HPDE6-E6E7 (cell line): ENCODE measurements around the gene VWA7.

Experiments used
- DNase-seq: peaks from one replicate; pipeline ENCODE4 v3.0.0; 2011; ENCODE audit warnings: missing footprints; ENCODE audit errors: extremely low spot score

VWA7 gene

DNA sequence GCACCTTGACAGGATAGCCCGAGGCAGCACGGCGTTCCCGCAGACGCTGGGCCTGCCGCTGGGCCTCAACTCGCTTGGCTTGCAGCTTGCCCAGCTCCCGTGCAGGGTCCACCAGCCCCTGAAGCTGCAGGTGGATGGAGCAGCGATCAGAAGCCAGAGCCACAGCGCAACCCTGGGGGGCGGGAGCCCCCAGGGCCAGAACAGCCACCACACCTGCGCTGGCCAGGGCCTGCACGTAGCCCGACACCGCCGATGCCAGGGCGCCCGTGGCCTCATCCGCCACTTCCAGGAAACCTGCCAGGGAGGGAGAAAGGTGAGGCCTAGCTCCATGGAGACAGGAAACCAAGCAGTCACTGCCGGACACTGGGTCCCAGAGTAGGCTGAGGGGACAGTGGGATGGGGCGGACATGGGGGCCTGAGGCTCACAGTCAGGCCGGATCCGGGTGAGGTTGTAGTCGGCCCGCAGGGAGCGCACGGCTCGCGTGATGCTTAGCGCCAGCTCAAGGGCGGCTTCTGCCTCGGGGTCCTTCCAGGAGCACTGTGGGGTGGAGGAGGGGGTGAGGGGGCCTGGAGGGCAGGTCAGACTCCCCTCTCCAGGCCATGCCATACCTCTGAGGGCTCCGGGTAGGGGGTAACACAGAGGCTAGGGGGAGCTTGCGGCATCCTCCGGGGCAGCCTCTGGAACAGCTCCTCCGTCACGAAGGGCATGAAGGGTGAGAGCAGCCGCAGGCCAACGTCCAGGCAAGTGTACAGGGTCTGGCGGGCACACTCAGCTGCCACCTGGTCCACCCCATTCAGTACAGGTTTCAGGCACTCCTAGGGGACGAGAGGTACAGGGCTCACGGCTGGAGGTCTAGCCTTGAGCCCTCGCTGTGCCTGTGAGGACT is 2.1 kb upstream of the VWA7 start:
- DNase-seq: no peak

DNA sequence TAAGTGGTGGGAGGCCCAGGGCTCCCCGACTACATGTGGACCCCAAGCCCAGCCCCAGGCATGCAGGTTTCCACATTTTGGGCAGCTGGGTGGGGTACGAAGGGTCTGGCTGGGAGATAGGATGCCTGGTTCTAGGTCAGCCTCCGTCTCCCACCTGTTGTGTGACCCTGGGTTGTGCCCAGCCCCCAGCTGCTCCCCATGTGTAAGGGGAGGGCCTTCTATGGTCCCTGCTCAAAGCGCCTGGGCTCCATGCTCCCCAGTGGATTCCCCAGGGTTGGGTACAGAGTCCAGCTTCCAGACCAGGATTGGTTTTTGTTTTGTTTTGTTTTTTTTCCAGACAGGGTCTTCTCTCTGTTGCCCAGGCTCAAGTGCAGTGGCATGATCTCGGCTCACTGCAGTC is 1.1 kb upstream of the VWA7 start:
- DNase-seq: no peak

DNA sequence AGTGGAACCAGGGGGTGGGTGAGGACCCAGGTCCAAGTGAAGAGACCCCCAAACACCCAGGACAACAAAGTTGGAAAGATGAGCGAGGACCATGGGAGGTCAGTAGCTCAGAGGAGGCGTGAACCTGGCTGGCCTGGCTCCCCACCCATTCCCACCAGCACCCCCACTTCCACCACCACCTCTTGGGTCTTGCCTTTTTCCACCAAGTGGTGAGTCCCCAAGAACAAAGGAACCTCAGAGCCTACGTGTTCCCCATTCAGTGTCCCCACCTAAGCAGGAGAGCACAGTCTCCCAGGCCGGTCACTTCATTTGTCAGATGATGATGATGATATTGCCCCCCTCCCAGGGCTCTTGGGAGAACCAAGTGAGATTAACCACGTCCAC is 531 bp upstream of the VWA7 start:
- DNase-seq: no peak

DNA sequence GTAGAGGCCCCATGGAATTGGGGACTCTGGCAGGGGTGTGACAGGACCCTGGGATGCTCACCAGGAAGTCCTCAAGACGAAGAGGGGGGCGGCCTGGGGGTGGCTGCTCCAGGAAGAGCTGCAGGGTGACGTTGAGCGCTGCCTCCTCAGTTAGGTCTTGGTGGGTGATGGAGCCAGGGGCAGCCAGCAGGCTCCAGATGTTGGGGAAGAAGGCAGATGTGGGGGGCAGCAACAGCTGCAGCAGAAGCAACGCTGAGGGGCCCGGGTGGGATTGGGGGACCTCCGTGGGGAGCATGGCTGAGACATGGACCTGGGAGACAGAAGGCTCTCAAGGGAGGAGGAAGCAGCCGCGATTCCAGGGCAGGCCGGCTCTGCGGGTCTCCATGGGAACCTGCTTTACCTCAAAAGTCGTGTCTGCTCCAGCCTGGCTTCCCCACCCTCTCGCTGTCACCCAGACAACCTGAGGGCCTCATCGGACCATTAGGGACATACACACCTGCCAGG is 591 bp downstream of the VWA7 start:
- no peak for DNase-seq

DNA sequence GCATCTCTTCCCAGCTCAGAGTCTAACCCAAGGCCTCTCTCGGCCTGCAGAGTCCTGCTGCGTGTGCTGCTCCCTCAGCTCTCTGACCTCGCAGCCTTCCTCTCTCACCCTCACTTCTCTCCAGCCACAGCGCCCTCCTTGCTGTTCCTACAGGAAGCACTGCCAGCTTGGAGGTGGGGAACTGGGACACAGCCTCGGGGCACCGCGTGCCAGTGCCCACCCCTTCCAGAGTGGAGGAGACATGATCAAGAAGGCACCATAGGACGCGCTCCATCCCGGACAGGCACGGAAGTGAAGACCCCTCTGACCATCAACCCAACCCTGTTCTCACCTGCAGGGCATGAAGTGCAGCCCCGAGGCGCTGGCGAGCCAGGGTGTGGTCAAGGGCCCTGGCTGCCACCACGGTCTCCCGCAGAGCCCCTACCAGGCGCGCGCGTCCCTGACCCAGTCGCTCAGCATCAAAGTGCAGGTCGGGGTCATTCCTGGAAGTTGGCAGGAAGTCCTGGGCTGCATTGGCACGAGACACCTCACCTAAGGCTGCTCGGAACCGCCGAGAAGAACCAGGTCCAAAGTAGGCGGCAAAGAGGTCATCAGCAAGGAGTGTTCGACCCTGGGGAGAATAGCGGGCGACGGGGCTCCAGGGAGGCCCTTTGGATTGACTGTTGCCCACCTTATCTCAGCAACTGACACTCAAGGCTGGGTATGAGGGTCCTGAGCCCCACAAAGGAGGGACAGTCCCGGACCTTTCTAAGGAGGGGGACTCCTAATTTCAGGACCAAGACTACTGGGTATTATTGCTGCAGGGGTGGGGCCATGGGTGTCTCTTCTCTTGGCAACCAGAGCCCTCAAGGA is 1.3 kb downstream of the VWA7 start:
- no peak for DNase-seq

DNA sequence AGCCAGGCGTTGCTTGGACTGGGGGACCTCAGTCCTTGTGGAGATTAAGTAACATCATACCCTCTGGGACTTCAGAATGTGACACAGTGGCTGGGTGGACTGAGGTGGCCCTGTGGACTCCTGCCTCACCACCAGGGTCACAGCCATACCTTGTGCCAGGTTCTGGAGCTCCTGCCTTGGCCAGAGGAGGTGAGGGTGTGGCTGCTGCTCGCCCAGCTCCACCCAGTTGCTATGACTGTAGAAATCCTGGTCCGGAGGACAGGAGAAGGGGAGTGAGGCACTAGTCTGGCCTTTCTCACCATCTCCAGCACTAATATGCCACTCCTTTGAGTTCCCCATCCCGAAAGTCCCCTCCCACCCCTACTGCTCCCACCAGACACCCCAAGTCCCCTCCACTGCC is 1.9 kb downstream of the VWA7 start:
- peak; percentile 37 for DNase-seq

DNA sequence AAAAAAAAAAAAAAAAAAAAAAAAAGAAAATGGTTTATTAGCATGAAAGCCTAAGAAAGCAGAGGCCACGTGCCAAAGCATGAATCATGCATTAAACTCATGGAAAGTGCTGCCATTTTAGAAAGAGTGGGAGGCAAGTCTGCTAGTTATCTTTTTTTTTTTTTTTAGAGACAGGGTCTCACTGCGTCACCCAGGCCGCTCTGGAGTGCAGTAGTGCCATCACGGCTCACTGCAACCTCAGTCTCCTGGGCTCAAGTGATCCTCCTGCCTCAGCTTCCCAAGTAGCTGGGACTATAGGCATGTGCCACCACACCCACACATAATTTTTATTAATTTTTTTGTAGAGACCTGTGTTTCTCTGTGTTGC is 5.2 kb downstream of the VWA7 start:
- DNase-seq: no peak

DNA sequence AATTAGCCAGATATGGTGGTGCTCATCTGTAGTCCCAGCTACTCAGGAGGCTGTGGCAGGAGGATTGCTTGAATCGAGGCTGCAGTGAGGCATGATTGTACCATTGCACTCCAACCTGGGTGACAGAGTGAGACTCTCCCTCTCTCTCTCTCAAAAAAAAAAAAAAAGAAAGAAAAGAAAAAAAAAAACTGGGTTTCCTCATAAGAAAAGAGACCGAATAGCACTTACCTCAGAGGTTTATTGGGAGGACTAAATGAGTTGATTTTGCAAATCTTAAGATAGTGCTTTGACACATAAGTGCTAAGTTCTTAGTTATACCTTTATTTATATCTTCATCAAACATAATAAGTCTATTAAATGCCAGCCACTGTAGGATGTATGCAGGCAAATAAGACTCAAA is 6.3 kb downstream of the VWA7 start:
- DNase-seq: no peak

DNA sequence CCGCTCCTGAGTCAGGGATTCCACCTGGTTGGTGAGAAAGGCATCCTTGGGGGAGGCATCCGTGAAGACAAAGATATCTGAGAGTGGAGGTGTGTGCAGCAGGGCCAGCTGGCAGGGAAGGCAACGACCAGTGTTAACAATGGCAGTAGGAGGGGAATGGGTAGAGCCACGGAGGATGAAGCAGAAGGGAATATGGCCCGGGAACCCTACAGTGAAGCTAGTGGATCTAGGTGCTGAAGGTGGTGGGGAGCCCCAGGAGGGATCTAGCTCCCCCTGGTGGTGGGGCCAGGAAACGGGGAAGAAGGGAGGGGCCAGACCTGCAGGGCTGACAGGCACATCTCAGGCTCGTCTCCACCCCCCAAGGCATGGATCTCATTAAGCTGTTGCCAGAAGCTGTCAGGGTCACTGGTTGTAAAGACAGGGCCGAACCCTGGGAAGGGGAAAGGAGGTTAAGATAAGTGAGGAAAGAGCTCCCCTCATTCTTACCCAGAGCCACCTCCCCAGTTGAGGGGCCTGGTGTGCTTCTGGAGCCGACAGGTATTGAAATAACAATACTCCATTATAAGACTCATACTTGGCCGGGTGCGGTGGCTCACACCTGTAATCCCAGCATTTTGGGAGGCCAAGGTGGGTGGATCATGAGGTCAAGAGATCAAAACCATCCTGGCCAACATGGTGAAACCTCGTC is 7.3 kb downstream of the VWA7 start:
- peak; percentile 89 for DNase-seq

DNA sequence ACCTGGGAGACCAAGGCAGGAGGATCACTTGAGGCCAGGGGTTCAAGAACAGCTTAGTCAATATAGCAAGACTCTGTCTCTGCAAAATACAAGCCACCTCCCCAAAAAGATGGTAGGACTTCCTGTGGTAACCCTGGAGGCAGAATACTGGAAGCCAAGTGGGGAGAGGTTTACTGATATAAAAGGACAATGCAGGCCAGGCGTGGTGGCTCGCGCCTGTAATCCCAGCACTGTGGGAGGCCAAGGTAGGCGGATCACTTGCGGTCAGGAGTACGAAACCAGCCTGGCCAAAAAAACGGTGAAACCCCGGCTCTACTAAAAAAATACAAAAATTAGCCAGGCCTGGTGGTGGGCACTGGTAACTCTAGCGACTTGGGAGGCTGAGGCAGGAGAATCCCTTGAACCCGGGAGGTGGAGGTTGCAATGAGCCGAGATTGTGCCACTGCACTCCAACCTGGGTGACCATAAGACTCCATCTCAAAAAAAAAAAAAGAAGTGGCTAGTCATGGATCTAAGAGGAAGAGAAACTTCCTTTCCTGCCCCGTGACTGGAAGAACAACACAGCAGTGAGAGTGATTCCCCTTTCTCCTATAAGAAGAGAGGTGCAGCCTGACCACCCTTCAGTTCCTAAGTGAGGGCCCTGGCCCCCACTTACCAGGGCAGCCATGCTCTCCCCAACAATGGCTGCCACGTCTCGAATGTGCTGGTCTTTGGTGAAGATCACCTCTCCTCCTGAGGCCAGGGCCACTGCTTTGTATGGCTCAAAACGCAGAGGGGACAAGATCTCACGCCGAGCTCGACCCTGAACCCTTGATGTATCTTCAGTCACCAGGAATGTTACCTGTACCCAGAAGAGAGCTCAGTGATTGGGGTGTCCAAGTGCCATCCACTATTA is 8.5 kb downstream of the VWA7 start:
- no peak for DNase-seq

DNA sequence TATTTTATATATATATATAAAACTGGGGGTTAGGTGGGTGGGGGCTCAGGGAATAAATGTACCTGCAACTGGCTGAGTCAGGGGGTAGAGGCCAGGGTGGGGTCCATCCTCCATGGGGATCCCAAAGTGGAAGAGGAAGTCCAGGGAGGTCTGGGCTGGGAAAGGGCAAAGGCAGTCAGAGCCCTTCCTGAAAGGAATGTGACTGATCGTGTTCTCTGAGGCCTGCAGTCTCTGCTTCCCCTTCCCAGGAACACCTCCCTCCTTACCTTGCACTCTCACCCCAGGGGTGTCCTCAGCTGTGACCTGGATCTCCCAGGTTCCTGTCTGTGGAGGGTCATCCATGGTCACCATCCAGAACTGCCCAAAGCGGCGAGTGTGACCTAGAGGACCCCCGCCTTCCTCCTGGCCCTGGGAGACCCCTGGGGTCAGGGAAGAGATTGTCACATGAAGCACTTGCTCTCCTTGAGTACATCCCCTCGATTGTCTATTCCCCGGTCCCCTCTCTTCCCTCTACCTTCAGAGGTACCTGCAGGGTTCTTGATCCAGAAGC is 10.0 kb downstream of the VWA7 start:
- no peak for DNase-seq

DNA sequence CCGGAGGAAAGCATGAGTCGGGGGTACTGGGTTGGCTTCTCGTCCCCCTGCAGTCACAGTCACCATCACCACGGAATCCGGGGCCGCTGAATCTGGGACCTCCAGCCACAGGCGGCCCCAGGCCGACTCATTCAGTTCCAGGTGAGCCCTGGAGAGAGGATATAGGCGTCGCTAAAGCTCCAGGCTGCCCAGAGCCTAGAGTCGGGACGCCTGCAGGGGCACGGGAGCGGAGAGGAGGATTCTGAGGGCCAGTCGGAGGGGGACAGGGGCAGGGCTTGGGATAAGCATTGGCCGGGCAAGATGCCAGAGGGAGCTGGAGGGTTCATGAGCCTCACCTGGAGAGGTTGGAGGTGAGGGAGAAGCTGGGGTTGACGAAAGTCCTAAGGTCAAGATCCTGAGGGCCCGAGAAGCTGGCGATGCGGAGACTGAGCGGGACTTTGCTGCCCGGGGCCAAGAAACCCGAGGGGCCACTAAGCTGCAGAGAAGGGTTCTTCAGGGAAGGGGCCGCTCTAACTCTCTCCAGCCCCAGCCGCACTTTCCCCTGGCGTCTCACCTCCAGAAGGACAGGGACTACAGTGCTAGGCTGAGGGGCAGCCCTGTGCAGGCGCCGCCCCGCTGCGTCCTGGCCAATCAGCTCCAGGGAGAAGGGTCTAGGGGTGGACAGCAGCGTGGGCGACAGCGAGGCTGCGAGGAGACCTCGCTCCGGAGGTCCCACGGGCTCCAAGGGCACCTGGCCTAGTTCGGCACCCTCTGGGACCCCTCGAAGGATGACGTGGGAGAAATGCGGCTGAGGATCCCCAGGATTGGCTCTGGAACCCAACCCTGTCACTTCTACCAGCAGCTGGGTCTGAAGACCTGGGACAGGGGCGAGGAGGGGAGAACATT is 11.0 kb downstream of the VWA7 start:
- no peak for DNase-seq

DNA sequence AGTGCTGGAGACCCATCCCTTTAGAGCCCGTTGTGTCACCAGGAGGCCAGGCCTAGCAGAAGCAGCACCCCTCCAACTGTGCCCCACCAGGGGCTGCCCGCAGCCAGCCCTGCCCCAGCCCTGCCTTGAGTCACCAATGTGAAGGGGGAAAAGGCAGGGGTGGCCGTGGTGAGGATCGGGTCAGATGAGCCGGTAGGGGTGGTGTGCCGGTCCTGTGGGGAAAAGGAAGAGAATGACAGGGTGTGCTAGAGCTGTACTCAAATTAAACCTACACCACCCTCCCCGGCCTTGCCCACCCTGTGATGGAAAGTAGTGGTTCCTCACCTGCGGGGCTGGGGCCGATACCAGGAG is 11.6 kb downstream of the VWA7 start:
- DNase-seq: no peak

DNA sequence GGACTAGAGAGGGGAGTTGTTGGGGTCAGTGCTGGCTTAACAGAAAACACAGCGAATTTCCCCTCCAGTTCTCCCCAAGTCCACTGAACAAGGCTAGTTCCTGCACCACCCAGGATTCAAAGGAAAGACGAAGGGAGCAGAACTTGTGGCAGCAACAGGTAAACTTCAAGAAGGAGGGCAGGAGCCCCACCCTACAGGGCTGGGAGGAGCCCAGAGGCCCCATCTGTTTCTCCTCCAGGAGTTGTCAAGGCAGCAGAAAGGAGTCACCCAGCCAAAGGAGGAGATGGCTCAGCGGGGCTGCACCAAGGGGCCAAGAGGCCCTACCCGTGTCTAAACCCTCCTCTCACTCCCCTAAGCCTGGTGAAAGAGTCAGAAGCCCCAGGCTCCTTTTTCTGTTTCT is 12.9 kb downstream of the VWA7 start:
- DNase-seq: no peak

DNA sequence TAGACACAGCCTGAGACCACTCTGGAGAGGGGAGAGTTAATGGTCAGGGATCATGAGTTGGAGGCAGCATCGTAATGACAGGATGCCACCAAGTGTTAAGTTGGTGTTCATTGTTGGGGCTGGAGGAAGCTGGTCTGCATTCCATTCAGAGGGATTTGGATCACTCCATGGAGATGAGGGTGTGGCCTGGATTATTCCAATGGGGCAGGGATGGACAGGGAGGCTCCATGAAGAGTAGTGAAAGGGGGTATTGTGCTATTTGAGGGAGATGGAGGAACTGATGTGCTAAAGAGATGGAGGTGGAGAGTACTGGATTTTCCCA is 13.5 kb downstream of the VWA7 start:
- DNase-seq: no peak

DNA sequence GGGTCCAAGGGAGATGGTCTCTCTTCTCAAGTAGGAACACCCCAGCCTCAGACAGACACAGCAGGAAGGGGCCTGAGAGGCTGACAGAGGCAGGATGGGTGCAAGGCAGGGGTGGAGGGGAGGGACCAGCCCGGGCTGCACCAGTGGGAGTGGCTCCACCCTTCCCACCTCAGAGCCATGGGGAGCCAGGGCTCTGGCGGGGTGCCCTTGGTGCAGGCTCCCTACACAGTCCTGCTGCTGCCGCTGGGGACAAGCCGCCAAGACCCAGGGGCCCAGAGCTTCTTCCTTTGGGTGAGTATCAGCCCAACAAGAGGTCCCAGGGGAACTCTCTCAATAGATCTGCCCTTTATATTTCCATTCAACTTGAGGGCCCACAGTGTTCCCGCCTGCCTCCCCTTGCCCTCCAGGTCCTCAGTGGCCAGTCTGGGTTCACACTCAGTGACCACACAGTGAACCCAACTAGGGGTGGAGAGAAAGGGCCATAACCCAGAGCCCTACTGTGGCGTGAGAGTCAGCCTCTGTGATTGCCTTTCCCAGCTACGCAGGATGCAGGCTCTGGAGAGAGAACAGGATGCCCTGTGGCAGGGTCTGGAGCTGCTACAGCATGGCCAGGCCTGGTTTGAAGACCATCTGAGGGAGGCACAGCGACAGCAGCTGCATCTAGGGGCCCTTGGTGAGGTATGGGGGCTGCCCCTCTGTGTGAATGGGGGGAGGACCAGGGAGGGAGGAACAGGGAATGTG is 14.1 kb downstream of the VWA7 start:
- DNase-seq: no peak

DNA sequence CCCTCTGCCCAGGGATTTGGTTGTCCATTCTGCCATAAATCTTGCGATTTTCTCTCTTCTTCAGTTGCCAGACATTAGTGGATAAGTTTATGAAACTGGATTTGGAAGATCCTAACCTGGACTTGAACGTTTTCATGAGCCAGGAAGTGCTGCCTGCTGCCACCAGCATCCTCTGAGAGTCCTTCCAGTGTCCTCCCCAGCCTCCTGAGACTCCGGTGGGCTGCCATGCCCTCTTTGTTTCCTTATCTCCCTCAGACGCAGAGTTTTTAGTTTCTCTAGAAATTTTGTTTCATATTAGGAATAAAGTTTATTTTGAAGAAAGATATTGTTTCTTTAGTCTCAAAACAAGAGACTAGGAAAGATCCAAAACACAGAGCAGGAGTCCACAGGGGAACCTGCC is 14.8 kb downstream of the VWA7 start, which contains the start of gene SAPCD1:
SAPCD1 (plus strand) TSS at position 301 of the 400 bp plus-strand sequence. CDS start 399 bp downstream, outside the sequence.
- DNase-seq: no peak

DNA sequence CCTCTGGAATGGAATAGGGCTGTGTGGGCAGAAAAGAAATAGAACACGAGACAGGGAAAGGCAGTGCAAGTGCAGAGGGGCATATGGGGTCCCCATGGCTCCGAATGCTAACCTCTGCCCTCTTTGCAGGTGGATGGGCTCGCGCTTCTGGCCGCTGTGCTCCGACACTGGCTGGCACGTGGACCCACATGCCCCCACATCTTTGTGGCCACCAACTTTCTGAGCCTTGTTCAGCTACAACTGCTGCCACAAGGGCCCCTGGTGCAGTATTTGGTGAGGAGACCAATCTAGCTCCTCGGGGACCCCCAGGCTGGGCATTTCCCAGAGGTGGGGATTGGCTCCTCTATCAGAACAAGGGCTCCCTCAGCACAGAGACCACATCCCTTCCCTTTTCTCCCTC is 15.8 kb downstream of the VWA7 start:
- DNase-seq: no peak

DNA sequence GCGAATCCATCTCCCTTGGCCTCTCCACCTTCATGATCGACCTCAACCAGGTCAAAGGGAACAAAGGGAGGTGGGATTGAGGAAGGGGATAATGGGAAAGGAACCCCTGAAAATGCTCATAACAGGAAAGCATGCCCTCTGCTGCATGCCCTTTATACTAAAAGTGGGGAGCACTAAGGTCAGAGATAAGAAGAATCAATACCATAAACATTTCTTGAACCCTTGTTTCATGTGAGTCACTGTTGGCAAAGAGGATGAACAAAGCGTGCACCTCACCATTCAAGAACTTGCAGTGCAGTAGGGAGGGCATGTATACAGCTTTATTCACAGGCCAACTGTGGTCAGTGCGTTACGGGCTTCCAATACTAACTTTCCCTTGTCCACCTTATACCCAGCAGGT is 16.3 kb downstream of the VWA7 start:
- no peak for DNase-seq
